HG03066 (cell line): ENCODE measurements around the gene RASAL1.

Source experiments
- ATAC-seq: cut with Tn5 transposase; IDR thresholded peaks from one replicate; pipeline ENCODE4 v1.9.1; 2021; ENCODE audit warnings: low read depth; ENCODE audit not compliant: unreplicated experiment

RASAL1 gene

GRCh38 chr12:113077859-113078255, 57.7 kb downstream of the RASAL1 start:
- ATAC-seq = no peak

- no peak for ATAC-seq
Observed at GRCh38 chr12:113077057-113077858, 58.3 kb downstream of the RASAL1 start.

GRCh38 chr12:113075137-113075683, 60.4 kb downstream of the RASAL1 start:
- ATAC-seq = peak; percentile 90

- ATAC-seq = no peak
Observed at GRCh38 chr12:113073586-113073985, 62.0 kb downstream of the RASAL1 start.

- ATAC-seq = no peak
Observed at GRCh38 chr12:113072136-113072535, 63.4 kb downstream of the RASAL1 start.

GRCh38 chr12:113071135-113072112, 64.1 kb downstream of the RASAL1 start:
- no peak for ATAC-seq

- ATAC-seq = no peak
Observed at GRCh38 chr12:113070117-113070906, 65.2 kb downstream of the RASAL1 start.

GRCh38 chr12:113069751-113070116, 65.8 kb downstream of the RASAL1 start:
- no peak for ATAC-seq

GRCh38 chr12:113069149-113069548, 66.4 kb downstream of the RASAL1 start:
- ATAC-seq = no peak

GRCh38 chr12:113067987-113068935, 67.3 kb downstream of the RASAL1 start:
- no peak for ATAC-seq

GRCh38 chr12:113066813-113067400, 68.7 kb downstream of the RASAL1 start:
- ATAC-seq = no peak

- ATAC-seq = no peak
Observed at GRCh38 chr12:113065126-113066007, 70.2 kb downstream of the RASAL1 start.

- no peak for ATAC-seq
Observed at GRCh38 chr12:113064395-113065125, 71.0 kb downstream of the RASAL1 start.

- no peak for ATAC-seq
Observed at GRCh38 chr12:113063396-113064350, 71.9 kb downstream of the RASAL1 start.

GRCh38 chr12:113062502-113063395, 72.8 kb downstream of the RASAL1 start:
- ATAC-seq = no peak
